ENCODE results near the gene GPR78. TPM values are rescaled to one million over a fixed set of nuclear protein-coding genes. Genes with fewer than 3 reads are reported as not detected.

The GPR78 gene
- total and polyA plus RNA-seq, 2 of the 13 experiments (the other 11 are each of a cell fraction or from before 2014, with no cell fraction given), result 0.01 to 0.07 TPM

- no peak for TF ChIP-seq ZNF597 (CRISPR knock-in tag; IDR thresholded peaks at IDR 0.05)
- TF ChIP-seq CERS6 (CRISPR knock-in tag; IDR thresholded peaks at IDR 0.05), result no peak
- TF ChIP-seq THAP9 (CRISPR knock-in tag; IDR thresholded peaks at IDR 0.05; ENCODE audit: borderline replicate concordance), result no peak
- TF ChIP-seq MBNL3 (CRISPR knock-in tag; conservative IDR thresholded peaks at IDR 0.05), result no peak
- no peak for TF ChIP-seq SKIL (CRISPR knock-in tag; IDR thresholded peaks at IDR 0.05; ENCODE audit: borderline replicate concordance)
- TF ChIP-seq GRHL1 (CRISPR knock-in tag; conservative IDR thresholded peaks at IDR 0.05), result no peak
- TF ChIP-seq ZNF780A (CRISPR knock-in tag; IDR thresholded peaks at IDR 0.05), result no peak
- TF ChIP-seq FOXC1 (CRISPR knock-in tag; IDR thresholded peaks at IDR 0.05; ENCODE audit: borderline replicate concordance), result no peak
- TF ChIP-seq CC2D1A (CRISPR knock-in tag; IDR thresholded peaks at IDR 0.05), result no peak
- no peak for TF ChIP-seq SUZ12 (IDR thresholded peaks at IDR 0.05; ENCODE audit: low read depth, low read length)
- no peak for TF ChIP-seq CEBPB (IDR thresholded peaks at IDR 0.05; ENCODE audit: borderline replicate concordance, low read depth, low read length)
- no peak for TF ChIP-seq RFXANK (CRISPR knock-in tag; IDR thresholded peaks at IDR 0.05)
- TF ChIP-seq MYNN (CRISPR knock-in tag; IDR thresholded peaks at IDR 0.05; ENCODE audit: low read depth), result no peak
These were observed 10.3 kb downstream of the GPR78 start (continued) for GRCh38 chr4:8590546-8590880.
